GM19372 (cell line): ENCODE data around the gene NECAP2.

ENCODE experiments used
- ATAC-seq: cut with Tn5 transposase; IDR thresholded peaks from one replicate; pipeline ENCODE4 v1.9.1; 2021; ENCODE audit warnings: mild to moderate bottlenecking, low read depth, moderate library complexity; ENCODE audit not compliant: unreplicated experiment

Gene NECAP2, protein sequence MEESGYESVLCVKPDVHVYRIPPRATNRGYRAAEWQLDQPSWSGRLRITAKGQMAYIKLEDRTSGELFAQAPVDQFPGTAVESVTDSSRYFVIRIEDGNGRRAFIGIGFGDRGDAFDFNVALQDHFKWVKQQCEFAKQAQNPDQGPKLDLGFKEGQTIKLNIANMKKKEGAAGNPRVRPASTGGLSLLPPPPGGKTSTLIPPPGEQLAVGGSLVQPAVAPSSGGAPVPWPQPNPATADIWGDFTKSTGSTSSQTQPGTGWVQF

GRCh38 chr1:16440470-16441281 lies at the start of gene NECAP2:
Gene NECAP2, plus strand, starts transcription at chr1:16440724. Its CDS starts 38 bp downstream, at chr1:16440762.
- ATAC-seq = peak; percentile 92

GRCh38 chr1:16391411-16391810 lies 49.1 kb upstream of the NECAP2 start:
- no peak for ATAC-seq

GRCh38 chr1:16392740-16393569 lies 47.6 kb upstream of the NECAP2 start:
- ATAC-seq = no peak

- ATAC-seq = no peak
These were observed 46.7 kb upstream of the NECAP2 start for GRCh38 chr1:16393570-16394521.

DNA sequence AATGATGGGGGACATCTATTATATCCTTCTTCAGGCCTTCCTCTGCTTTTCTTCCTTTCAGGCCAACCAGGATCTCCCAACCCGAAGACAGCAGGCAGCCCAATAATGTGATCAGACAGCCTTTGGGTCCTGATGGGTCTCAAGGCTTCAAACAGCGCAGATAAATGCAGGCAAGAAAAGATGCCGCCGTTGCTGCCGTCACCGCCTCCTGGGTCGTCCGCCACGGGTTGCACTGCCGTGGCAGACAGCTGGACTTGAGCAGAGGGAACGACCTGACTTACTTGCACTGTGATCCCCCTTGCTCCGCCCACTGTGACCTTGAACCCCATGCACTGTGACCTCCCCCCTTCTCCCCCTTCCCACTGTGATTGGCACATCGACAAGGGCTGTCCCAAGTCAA lies 45.5 kb upstream of the NECAP2 start:
- no peak for ATAC-seq

GRCh38 chr1:16396591-16396990 lies 43.9 kb upstream of the NECAP2 start:
- no peak for ATAC-seq

DNA sequence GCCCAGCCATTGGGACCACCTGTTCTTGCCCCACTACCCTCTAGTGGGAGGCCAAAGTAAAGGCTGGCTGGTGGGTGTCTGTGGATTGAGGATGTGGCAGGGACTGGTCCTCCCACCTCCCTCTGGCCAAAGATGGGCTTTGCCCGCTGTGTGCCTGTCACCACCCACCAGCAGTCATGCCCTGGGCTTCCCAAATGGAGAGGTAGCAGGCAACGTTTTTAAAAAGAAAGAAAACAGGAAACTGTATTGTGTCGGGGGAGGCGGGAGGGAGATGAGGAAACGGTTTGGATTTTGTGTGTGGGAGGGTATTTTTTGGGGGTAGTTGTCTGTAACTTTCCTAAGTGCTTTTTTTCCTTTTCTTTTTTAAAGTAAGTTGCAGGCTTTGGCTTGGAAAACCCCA lies 43.4 kb upstream of the NECAP2 start:
- ATAC-seq = no peak

DNA sequence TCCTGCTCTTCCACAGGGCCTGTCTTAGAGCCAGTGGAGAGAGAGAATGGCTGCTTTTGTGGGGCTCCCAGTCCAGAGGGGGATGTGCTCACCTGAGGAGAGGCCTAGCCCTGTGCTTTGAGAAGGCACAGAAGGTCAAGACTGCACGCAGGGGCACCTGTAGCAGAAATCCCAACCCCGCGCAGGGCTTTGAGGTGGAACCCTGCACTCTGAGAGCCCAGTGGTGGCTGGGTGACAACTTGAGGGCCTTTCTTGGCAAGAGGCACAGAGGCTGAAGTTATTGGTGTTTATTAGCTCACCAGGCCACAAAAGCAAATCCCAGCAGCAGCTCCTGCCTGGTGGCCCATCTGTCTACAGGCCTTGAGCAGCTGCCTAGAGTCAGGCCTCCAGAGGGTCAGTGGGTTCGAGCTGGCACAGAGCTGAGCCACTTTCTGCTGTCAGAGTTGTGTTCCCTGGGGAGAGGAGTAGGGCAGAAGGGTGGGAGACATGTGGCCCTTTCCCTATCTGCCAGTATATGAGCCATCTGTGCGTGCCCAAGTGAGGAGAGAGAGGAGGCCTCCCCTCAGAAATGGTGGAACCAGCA lies 42.1 kb upstream of the NECAP2 start:
- ATAC-seq = no peak

DNA sequence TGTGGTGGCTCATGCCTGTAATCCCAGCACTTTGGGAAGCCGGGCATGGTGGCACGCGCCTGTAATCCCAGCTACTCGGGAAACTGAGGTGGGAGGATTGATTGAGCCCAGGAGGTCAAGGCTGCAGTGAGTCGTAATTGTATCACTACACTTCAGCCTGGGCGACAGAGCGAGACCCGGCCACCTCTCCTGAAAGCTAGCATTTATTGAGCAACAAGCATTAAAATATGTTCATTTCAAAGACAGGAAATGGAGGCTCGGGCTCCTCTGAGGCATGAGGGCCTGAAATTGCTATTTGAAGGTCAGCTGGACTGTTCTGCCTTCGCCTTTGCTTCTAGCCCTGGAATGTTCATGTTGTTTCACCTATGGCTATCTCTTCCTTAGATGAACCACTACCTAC lies 37.8 kb upstream of the NECAP2 start:
- no peak for ATAC-seq

DNA sequence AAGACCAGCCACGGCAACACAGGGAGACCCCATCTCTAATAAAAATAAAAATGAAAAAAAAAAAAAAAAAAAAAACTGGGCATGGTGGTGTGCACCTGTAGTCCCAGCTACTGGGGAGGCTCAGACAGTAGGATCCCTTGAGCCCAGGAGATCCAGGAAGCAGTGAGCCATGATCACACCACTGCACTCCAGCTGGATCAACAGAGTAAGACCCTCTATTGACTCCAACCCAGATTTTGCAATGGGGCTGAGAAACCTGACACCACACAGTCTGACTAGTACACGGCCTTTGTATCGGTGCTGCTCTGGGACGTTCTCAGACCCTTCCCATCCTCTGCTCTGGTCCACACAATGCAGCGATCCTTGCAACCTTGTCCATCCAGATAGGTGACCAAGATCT lies 35.1 kb upstream of the NECAP2 start:
- no peak for ATAC-seq

GRCh38 chr1:16406868-16407267 lies 33.7 kb upstream of the NECAP2 start:
- no peak for ATAC-seq

DNA sequence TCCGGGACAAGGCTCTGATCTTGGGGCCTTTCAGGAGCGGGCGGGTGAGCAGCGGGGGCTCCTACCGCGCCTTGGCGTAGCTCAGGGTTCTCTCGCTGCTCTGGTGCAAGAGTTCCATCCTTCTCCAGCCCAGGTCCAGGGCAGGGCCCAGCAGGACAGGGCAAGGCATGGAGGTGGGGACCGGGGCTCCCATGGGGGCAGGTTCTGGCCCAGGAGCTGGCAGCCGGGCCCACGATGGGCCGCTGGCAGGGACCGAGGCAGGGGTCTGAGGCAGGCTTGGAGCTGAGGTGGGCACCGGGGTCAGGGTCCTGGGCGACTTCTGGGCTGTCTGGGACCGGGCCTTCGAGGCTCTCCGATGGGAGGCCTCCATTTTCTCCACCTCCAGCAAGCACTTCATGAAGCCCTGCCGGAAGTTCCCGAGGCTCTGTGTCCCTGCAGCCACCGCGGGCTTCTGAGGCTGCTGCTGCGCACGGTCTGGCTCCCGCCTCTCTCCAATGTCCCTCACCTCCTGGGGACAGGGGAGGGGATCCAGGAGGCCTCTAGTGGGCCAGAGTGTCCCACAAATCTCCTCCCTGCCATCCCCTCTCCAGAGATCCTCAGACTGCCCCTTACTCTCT lies 30.9 kb upstream of the NECAP2 start:
- no peak for ATAC-seq

DNA sequence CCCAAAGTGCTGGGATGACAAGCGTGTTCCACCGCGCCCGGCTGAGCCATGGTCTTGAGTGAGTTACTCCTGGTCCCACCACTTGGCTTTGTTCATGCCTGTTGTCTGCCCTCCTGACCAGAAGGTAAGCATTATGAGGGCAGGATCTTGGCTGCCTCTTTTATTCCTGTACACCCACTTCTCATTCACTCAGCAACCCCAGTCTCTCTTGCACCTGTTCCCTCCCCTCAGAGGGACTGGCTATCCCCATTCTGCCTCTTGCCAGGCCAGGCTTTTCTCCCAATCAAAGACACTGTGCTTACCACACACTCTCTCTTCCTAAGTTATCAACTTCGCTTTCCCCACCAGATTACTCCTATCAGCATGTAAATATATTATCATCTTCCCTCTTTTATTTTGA lies 29.7 kb upstream of the NECAP2 start:
- ATAC-seq = no peak

- ATAC-seq = no peak
These were observed 27.3 kb upstream of the NECAP2 start for GRCh38 chr1:16413191-16413590.

DNA sequence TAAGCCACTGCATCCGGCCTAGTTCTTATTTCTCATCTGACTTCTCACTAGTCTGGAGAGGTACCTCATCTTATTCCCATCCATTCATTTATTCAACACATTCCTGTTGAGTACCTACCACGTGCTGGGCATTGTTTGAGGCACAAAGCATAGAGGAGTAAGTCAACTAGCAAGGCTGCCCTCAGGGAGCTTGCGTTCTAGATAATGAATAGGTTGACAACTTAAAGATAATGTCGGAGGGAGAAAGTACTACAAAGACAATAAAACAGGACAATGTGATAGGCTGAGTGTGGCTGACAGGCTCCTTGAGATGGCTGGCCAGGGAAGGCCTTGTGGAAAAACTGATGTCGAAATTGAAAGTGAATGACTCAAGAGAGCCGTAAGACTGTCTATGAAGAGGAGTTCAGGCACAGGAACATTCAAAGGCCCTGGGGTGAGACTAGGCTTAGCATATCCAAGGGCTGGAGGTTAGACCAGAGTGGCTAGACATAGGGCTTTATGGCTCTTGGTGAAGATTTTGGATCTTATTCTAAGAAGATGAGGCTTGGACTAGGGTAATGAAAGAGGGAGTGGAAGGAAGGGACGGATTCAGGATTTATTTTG lies 21.6 kb upstream of the NECAP2 start:
- ATAC-seq = no peak

GRCh38 chr1:16420424-16421118 lies 20.0 kb upstream of the NECAP2 start:
- ATAC-seq = peak; percentile 61

DNA sequence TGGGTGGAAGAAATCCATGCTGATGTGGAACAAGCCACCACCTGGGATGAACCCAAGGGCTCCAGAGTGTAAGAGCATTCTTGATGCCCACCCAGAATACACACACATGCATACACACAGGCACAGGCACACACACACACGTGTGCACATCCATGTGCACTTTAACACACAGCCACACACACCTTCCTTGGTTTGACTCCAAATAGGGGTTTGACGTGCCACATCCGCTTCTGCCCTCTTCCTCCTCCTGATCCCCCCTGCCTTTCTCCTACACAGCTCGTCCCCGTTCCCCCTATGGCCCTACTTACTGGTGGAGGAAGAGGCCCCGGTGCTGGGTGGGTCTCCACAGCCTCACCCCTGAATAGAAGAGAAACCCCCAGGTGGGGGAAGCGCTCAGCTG lies 19.3 kb upstream of the NECAP2 start:
- ATAC-seq = no peak

DNA sequence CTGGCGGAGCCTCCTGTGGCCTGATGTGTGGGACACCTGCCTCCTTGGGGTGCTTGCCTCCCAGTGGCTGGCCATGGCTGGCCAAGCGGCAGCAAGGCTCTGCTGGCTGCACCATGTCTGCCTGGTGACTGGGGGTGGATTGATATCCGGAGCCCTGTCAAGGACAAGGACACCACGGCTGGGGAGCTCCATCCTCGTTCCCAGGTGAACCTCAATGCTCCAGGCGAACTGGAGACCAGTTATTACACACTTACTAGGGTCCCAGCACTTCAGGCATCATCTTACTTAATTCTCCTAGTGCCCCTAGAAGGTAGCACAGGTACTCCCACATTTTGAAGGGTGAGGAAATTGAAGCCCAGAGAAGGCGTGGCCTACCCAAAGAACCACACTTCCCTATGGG lies 18.5 kb upstream of the NECAP2 start:
- ATAC-seq = no peak
